Fibroblast of villous mesenchyme (primary cell): ENCODE results near the gene PRR23B. TPM values are rescaled to one million over a fixed set of nuclear protein-coding genes. Genes with fewer than 3 reads are reported as not detected.
"Not testable (repeated sequence)": the region's sequence is repeated elsewhere in the genome, so short reads cannot be mapped to it uniquely, and the experiment has no call there.

Experiments
- DNase-seq: peaks from one replicate; pipeline ENCODE4 v3.0.0-alpha.2; 2010; ENCODE audit warnings: low read depth
- H3K4me3 ChIP-seq: 2 replicates; pipeline ENCODE4 v1.5.1; 2011; ENCODE audit warnings: low read depth, mild to moderate bottlenecking, low read length
- CTCF ChIP-seq: IDR thresholded peaks from 2 replicates; pipeline ENCODE4 v1.5.1; 2012; ENCODE audit warnings: low read depth, mild to moderate bottlenecking, low read length; ENCODE audit not compliant: insufficient read depth
- total RNA-seq: library from RNA; depleted of rRNA; stranded (reverse); fragments of >200 nt; gene quantifications from 2 replicates; pipeline ENCODE4 v1.2.3, GENCODE V29; 2012

Gene PRR23B
- total RNA-seq, 1 donor = not detected

DNA sequence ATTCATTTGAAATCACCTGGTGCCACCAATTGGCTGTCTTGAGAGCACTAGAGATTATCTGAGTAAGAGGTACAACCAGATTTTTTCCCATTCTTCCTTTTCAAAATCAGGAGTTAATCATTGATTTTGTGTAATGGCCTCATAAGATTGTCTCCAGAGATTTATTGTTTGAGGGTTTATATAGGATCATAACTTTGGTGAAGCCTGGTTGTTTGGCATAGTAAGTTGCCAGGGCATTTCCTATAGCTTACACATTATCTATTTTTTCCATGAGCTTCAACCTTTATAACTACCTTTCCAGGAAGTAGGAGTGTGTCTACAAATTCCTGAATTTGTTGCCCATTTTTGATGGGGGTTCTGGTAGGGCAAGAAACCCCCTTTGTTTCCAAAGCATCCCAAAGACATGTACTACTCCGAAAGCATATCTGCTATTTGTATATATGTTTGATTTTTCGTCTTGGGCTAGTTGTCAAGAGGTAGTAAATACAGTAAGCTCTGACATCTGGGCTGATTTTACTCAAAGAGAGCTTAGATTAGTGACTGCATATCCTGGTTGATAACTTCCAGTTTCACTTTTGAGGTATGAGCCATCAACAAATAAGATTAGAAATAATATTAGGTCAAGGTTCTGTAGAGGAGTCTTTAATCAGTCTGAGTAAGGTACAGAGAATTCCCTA is 11.7 kb upstream of the PRR23B start:
- no peak overlapping the region for H3K4me3 ChIP-seq
- no peak for TF ChIP-seq CTCF
- no peak for DNase-seq

DNA sequence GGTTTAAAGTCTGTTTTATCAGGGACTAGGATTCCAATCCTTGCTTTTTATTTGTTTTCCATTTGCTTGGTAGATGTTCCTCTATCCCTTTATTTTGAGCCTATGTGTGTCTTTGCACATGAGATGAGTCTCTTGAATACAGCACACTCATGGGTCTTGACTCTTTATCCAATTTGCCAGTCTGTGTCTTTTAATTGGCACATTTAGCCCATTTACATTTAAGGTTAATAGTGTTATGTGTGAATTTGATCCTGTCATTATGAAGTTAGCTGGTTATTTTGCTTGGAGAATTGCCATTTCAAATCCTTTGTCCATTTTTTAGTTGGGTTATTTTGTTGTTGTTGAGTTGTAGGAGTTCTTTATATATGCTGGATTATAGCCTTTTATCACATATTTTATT is 9.8 kb upstream of the PRR23B start:
- not testable (repeated sequence) for DNase-seq, H3K4me3 ChIP-seq

- H3K4me3 ChIP-seq = no peak overlapping the region
- no peak for TF ChIP-seq CTCF
- no peak for DNase-seq
These were observed 4.2 kb upstream of the PRR23B start for GRCh38 chr3:139024968-139025367.

GRCh38 chr3:139020036-139020867 is 474 bp downstream of the PRR23B start:
- no peak for DNase-seq
- no peak for TF ChIP-seq CTCF
- no peak overlapping the region for H3K4me3 ChIP-seq

DNA sequence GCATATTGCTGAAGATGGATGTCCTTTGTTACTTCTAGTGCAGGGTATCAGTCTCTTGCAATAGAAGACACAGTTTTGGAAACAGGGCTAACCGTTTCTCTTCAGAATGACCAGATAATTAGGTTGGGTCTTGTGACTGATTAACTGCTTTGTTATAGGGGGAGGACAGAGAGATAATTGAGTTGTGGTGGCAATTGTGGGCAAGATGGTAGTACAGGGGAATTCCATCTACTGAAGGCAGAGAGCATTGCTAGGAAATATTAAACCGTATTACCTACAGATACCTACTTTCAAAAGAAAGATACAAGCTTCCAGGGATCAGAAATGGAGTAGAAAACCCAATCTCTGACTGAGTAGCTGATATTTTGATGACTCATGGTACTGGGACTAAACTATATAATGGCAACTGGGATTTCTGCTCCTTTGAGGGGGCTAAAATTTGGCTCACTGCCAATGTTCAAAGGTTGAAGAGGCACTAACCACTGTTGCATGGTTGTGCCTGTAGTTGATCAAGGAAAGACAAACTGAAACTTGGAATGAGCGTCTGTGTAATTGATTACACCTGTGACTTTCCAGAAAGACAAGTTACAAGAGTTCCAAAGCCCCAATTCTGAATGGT is 4.2 kb downstream of the PRR23B start:
- no peak overlapping the region for H3K4me3 ChIP-seq
- TF ChIP-seq CTCF = no peak
- DNase-seq = no peak

DNA sequence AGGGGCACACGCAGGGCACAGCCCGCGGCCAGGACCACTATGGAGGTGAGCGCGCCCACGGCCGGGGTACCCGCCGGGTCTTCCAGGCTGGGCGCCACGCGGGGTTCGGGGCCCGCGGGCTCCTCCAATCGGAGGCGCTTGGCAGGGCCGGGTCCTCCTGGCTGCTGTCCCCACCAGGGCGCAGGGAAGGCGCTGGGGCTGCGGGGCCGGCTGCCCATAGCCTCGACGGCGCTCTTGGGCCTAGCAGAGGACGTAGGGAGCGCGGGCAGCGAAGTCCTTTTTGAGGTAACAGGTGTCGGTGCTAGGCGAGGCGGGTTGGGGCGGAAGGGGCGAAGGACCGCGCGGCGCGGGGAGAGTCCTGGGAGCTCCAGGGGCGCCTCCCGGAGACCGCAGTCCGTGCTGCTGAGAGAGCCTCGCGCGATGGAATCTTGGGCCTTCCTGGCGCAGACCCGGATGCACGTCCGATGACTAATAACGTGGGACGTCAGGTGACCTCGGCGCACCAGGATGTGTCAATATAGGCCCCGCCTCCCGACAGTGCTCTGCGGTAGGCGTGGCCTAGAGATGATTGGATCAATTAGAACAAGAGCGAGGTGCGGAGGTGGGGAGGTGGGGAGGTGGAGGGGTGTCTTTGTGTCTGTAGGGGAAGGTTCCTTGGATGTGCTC is 14.5 kb downstream of the PRR23B start, which contains the start of gene PRR23A:
Gene PRR23A (minus strand): TSS at position 218 of the 666 bp plus-strand sequence. CDS start 0 bp downstream, at position 218.
- DNase-seq = no peak
- H3K4me3 ChIP-seq = no peak within 1 kb of the TSS
- TF ChIP-seq CTCF = no peak
